ENCODE results near the gene PAK4. TPM values are rescaled to one million over a fixed set of nuclear protein-coding genes. Genes with fewer than 3 reads are reported as not detected.

Gene PAK4
- total and polyA plus RNA-seq, 3 donors from 2014 or later = 61.0 to 88.3 (median 84.3) TPM

DNA sequence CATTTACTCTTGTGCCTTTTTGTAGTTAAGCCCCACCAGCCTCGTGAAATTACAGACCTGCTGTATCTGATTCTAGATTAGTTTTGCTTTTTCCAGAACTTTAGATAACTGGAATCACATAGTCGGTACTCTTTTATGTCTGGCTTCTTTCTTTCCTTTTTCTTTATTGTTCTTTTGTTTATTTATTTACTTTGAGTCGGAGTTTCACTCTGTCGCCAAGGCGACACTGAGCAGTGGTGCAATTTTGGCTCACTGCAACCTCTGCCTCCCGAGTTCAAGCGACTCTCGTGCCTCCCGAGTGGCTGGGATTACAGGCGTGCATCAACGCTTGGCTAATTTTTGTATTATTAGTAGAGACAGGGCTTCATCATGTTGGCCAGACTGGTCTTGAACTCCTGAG is 65.2 kb downstream of the PAK4 start:
- H3K36me3 ChIP-seq (ENCODE audit: low read depth, missing control alignments) = no peaks in the 10 kb centered on the region
- TF ChIP-seq POLR2A (IDR thresholded peaks at IDR 0.05) = no peak
- TF ChIP-seq, protein P1, sequence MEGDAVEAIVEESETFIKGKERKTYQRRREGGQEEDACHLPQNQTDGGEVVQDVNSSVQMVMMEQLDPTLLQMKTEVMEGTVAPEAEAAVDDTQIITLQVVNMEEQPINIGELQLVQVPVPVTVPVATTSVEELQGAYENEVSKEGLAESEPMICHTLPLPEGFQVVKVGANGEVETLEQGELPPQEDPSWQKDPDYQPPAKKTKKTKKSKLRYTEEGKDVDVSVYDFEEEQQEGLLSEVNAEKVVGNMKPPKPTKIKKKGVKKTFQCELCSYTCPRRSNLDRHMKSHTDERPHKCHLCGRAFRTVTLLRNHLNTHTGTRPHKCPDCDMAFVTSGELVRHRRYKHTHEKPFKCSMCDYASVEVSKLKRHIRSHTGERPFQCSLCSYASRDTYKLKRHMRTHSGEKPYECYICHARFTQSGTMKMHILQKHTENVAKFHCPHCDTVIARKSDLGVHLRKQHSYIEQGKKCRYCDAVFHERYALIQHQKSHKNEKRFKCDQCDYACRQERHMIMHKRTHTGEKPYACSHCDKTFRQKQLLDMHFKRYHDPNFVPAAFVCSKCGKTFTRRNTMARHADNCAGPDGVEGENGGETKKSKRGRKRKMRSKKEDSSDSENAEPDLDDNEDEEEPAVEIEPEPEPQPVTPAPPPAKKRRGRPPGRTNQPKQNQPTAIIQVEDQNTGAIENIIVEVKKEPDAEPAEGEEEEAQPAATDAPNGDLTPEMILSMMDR (IDR thresholded peaks at IDR 0.05) = no peak
- 63 to 64% methylated on average over 11 of the region's 11 CpGs for WGBS, 2 donors
- H3K27me3 ChIP-seq = no peaks in the 10 kb centered on the region
- intact Hi-C loops (cut with DNase I; ENCODE audit: low total_unique reads) = no loop called here
- no peak for DNase-seq
- no peaks in the 10 kb centered on the region for H3K4me1 ChIP-seq
- H3K4me3 ChIP-seq = no peak overlapping the region
- H3K27ac ChIP-seq = no peak overlapping the region
- H3K9me3 ChIP-seq = no peaks in the 10 kb centered on the region

DNA sequence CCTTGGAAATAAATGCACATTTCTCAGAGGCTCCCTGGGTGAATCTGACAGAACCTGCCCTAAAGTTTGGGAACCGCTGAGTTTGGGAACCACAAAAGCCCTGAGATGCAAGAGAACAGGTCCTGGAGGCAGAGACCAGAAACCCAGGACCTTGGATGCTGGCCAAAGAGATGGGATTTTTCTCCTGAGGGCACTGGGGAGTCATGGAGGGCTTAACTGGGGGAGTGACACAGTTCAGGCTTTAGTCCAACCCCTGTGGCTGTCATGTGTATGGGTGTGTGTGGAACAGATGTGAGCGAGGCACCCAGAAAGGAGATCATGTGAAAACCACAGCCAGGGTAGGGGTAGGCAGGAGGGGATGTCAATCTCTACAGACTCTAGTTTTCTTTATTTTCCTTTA is 67.3 kb downstream of the PAK4 start:
- TF ChIP-seq POLR2A (IDR thresholded peaks at IDR 0.05) = no peak
- TF ChIP-seq, protein P1 (IDR thresholded peaks at IDR 0.05) = no peak
- Histone ChIP-seq H3K4me1 (peaks cover 3% of the 10 kb centered on the region), H3K4me3 (no peak overlapping the region), H3K9me3 (no peaks in the 10 kb centered on the region), H3K36me3 (ENCODE audit: low read depth, missing control alignments) (no peaks in the 10 kb centered on the region), H3K27ac (no peak overlapping the region), H3K27me3 (no peaks in the 10 kb centered on the region)
- no peak for DNase-seq
- 80 to 93% methylated on average over 2 of the region's 2 CpGs for WGBS, 2 donors
- intact Hi-C loops (cut with DNase I; ENCODE audit: low total_unique reads) = no loop called here

DNA sequence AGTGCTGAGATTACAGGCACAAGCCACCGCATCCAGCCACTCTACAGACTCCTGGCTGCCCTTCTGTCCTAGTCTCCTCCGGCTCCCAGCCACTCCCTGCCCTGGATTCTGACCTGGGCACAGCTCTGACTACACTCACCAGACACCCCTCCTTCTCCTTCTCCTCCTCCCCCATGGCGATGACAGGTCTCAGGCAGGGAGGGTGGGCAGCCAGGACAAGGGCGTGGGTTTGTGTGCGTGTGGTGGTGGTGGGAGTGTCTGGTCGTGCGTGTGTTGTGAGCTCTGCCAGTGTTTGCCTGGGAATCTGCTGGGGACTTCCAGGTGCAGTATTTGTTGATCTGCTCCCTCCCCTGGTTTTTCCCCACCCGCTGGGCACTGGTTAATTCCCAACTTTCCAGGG is 68.2 kb downstream of the PAK4 start:
- intact Hi-C loops (cut with DNase I; ENCODE audit: low total_unique reads) = no loop called here
- no peaks in the 10 kb centered on the region for H3K36me3 ChIP-seq (ENCODE audit: low read depth, missing control alignments)
- TF ChIP-seq POLR2A (IDR thresholded peaks at IDR 0.05) = no peak
- TF ChIP-seq, protein P1 (IDR thresholded peaks at IDR 0.05) = no peak
- no peak overlapping the region for H3K4me3 ChIP-seq
- H3K4me1 ChIP-seq = peaks cover 3% of the 10 kb centered on the region
- DNase-seq = no peak
- WGBS, 2 donors = 37 to 43% methylated on average over 8 of the region's 8 CpGs
- no peaks in the 10 kb centered on the region for H3K27me3 ChIP-seq
- no peak overlapping the region for H3K27ac ChIP-seq
- H3K9me3 ChIP-seq = no peaks in the 10 kb centered on the region

DNA sequence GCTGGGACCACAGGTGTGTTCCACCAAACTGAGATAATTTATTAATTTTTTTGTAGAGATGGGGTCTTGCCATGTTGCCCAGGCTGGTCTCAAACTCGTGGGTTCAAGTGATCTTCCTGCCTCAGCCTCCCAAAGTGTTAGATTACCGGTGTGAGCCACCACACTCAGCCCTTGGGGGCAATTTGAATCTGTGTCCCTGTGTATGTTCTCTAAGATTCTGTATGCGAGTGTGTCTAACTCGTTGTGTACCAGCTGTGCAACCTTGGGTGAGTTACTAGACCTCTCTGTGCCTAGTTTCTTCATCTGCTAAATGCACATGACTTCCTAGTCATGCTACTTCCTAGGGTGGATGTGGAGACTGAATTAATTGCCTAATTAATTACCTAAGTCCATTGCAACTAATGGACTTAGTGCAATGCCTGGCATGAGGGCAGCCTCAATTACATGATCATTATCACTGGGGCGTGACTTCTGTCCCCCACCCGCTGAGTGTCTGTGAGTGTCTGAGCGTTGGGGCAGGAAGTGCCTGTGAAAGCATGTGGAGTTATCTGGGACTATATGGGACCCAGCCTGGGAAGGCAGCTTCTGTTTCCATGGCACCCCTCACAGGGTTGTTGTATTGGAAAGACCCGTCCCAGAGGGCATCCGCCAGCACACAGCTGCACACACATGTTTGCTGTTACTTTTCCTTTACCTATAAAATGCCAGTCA is 69.4 kb downstream of the PAK4 start:
- intact Hi-C loops (cut with DNase I; ENCODE audit: low total_unique reads) = no loop called here
- H3K27ac ChIP-seq = no peak overlapping the region
- H3K9me3 ChIP-seq = no peaks in the 10 kb centered on the region
- H3K36me3 ChIP-seq (ENCODE audit: low read depth, missing control alignments) = no peaks in the 10 kb centered on the region
- no peak overlapping the region for H3K4me3 ChIP-seq
- no peak for TF ChIP-seq POLR2A (IDR thresholded peaks at IDR 0.05)
- TF ChIP-seq, protein P1 (IDR thresholded peaks at IDR 0.05) = no peak
- WGBS, 2 donors = 63 to 75% methylated on average over 9 of the region's 9 CpGs
- H3K4me1 ChIP-seq = peaks cover 3% of the 10 kb centered on the region
- no peaks in the 10 kb centered on the region for H3K27me3 ChIP-seq
- DNase-seq = no peak

DNA sequence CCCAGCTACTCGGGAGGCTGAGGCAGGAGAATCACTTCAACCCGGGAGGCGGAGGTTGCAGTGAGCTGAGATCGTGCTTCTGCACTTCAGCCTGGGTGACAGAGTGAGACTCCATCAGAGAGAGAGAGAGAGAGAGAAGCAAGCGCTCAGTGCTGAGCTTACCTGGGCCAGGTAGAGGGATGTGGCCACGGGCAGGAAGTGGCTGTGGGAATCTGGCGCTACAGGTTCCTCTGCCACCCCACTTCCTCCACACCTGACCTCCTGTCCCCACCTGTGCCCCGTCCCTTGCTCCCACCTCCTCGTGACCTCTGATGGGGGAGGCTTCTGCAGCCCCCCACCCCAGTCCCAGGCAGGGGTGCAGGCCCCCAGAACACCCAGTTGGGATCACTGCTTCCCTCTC is 70.2 kb downstream of the PAK4 start:
- H3K27me3 ChIP-seq = no peaks in the 10 kb centered on the region
- H3K9me3 ChIP-seq = no peaks in the 10 kb centered on the region
- intact Hi-C loops (cut with DNase I; ENCODE audit: low total_unique reads) = no loop called here
- no peak overlapping the region for H3K27ac ChIP-seq
- 43 to 73% methylated on average over 8 to 9 of the region's 9 CpGs for WGBS, 2 donors
- TF ChIP-seq POLR2A (IDR thresholded peaks at IDR 0.05) = no peak
- TF ChIP-seq, protein P1 (IDR thresholded peaks at IDR 0.05) = no peak
- DNase-seq = no peak
- no peak overlapping the region for H3K4me3 ChIP-seq
- H3K4me1 ChIP-seq = peaks cover 3% of the 10 kb centered on the region
- H3K36me3 ChIP-seq (ENCODE audit: low read depth, missing control alignments) = no peaks in the 10 kb centered on the region
